Activated CD4-positive, alpha-beta T cell treated with anti-CD3 and anti-CD28 coated beads for 48 hours (primary cell): ENCODE data around the gene ALG12.

ENCODE experiments used
- DNase-seq: peaks from one replicate; pipeline ENCODE4 v3.0.0-alpha.2; 2020

ALG12 gene

DNA sequence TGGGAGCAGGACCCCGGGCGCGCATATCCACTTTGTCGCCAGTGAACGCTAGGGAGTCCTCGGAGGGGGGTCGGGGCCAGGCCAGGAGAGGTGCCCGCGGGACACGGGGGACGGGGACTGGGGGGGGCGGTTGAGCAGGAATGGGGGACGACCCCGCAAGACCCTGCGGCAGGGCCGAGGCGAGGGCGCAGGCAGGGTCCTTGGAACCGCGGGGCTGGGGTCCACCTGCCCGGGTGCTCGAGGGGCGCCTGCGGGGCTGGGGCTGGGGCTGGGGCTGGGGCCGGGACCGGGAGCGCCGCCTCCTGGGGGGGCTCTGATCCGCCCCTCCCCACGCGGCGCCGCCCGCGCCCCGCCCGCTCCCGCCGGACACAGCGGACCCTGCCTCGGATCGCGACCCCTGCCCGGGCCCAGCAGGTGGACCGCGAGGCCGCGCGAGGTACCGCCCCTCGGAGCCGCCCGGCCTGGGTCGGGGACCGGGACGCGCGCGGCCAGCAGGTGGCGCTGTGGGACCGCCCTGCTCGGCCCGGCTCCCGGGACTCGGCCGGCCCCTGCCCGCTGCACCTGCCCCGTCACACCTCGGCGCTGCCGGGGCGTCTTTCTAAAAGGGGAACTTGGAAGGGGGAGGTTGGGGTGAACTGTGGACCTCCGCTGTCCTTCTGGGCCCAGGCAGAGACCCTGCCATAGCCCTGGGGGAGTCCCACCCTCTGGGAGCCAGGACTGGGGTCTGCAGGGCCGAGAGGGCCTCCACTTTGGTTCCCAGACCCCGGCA lies 11.2 kb upstream of the ALG12 start:
- DNase-seq: peak; percentile 84

- no peak for DNase-seq
These were observed 10.4 kb upstream of the ALG12 start for GRCh38 chr22:49928555-49929210.

GRCh38 chr22:49928185-49928495 lies 9.9 kb upstream of the ALG12 start:
- no peak for DNase-seq

- no peak for DNase-seq
These were observed 9.4 kb upstream of the ALG12 start for GRCh38 chr22:49927483-49928184.

GRCh38 chr22:49926916-49927315 lies 8.7 kb upstream of the ALG12 start:
- DNase-seq: no peak

- peak; percentile 69 for DNase-seq
These were observed 7.4 kb upstream of the ALG12 start for GRCh38 chr22:49925525-49926128.

- no peak for DNase-seq
These were observed 6.0 kb upstream of the ALG12 start for GRCh38 chr22:49924113-49924833.

DNA sequence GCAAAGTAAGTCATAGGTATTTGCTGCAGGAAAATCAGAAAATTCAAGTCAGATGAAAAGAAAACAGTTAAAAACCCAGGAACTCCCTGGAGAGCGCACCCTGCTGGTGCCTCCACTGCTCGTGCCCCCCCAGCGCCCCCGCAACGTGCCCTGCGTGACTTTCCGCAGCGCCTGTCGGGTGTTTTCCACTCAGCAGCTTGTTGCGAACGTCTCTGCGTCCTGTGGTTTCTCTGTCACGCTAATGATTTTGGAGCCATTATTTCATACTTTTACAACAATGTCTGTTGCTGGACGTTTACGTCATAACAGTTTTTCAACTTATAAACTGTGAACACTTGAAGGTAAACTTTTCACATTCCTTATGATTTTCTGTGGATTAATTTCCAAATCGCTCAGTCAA lies 5.2 kb upstream of the ALG12 start:
- peak; percentile 53 for DNase-seq

DNA sequence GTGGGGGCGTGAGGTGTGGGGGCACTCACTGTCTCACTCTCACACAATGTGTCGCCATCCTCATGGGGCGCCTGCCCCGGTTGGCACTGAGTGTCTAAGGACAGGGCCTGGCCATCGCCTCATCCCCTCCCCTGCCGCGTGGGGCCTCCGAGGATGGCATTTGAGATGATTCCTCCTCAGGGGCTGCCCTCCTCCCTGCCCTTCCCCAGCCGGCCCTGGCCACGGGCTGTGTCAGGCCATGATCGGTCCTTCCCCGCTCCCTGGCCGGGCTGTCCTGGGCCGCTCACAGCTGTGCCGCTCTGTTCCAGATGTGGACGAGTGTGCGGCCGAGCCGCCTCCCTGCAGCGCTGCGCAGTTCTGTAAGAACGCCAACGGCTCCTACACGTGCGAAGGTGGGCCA lies 4.7 kb upstream of the ALG12 start:
- DNase-seq: no peak

- no peak for DNase-seq
These were observed 4.2 kb upstream of the ALG12 start for GRCh38 chr22:49922484-49922883.

DNA sequence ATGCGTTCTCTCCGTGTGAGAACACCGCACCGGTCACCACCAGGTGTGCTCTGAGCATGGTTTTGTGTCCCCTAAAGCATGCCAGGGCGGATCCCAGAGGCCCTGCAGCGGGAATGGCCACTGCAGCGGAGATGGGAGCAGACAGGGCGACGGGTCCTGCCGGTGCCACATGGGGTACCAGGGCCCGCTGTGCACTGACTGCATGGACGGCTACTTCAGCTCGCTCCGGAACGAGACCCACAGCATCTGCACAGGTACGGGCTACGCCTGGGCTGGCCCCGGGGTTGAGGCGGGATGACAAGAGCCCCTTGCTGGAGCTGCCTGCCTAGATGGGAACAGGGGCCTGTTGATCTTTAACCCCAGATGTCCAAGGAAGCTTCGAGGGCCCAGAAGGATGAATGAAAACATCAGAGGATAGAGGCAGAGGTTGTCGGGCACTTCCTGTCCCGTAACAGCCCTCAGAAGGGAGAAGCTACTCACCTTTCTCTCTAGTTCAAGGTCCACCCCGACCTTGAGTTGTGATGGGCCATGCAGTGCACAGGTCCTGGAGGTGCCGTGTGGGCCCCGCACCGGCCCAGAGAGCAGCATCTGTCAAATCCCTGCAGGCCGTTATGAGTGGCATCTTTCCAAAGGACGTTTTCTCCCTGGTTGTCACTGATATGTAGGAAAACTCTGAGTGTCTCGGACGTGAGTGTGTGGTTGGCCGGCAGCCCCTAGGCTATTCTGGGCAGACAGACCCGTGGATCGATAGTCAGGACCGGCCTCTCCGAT lies 3.5 kb upstream of the ALG12 start:
- no peak for DNase-seq

- no peak for DNase-seq
These were observed 2.6 kb upstream of the ALG12 start for GRCh38 chr22:49920859-49921258.

- no peak for DNase-seq
These were observed 958 bp upstream of the ALG12 start for GRCh38 chr22:49918911-49919881.

GRCh38 chr22:49916831-49917230 lies 1.4 kb downstream of the ALG12 start:
- DNase-seq: no peak

GRCh38 chr22:49915610-49916009 lies 2.6 kb downstream of the ALG12 start:
- DNase-seq: no peak

DNA sequence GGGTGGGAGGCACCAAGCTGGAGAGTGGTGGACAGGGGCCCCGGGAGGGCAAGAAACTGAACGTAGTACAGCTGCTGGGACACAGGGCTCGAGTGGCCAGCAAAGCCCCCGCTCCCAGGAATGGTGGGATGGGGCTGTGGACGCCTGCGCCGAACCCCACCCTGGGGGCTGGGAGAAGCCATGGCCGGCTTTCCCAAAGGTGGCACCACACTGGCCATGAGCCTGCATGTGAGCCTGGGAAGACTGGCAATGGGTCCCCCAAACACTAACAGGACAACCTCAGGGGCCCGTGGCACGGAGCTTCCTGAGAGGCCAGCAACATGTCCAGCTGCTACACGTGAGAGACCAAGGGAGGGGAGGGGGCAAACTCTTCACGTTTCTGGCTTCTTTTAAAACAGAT lies 4.0 kb downstream of the ALG12 start:
- DNase-seq: no peak

- DNase-seq: no peak
These were observed 4.8 kb downstream of the ALG12 start for GRCh38 chr22:49913446-49913845.

DNA sequence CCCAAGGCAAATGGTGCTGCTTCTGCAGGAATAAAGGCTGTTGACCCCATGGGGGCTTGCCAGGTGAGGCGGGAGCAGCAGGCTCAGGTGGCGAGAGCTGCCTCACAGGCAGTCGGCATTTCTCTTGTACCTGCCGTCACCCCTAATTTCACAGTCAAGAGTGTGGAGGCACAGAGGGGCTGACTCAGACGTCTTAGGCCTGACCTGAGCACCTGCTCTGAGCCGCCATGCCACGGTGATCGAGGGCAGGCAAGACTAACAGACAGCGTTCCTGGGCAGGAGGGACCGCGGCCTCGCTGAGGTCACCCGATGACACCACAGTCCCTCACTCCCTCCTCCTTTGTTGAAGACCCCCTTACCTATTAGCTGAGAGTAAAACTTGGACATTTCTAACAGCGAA lies 5.2 kb downstream of the ALG12 start:
- no peak for DNase-seq

GRCh38 chr22:49911881-49912625 lies 6.2 kb downstream of the ALG12 start:
- no peak for DNase-seq
